GM19240 (cell line): ENCODE results near the gene HMGCLL1.

Source experiments
- DNase-seq: peaks from one replicate; pipeline ENCODE4 v3.0.0; 2011; ENCODE audit warnings: low spot score; ENCODE audit not compliant: insufficient read length

The HMGCLL1 gene

DNA sequence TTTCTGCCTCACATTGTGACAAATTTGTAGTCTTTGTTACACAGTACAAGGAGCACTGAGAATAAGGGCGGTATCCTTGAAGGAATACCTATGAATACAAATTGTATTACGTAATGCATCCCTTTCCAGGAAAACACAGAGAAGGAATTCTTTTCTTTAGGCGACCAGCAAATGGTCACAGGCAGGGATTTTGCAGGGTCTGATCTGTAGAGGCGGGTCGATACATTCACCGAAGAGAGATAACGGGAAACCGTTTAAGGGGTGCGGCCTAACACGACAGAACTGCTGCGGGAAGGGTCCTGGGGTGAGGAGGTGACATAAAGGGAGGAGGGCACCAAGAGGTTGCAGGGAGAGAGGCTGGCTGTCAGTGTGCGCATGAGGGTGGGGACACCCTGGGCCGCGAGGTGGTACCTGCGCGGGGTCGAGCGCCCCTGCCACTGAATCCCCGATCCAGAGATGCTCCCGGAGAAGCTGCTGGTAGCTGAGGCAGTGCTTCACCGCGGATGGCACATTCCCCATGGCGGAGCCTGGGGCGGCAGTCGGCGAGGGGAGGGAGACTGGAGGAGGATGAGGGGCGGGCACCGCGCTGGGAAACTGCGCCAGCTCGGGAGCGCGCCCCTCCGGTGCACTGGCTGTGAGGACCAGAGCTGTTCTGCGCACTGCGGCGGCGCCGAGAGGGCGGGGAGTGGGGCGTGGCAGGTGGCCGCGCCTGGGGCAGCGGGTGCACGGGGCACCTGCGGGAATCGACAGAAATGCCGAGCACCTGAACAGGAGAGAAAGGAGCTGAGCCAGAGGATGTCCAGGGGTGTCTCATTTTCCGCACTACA lies at the start of gene HMGCLL1:
TSS of gene HMGCLL1 (minus strand) at position 656 of the 827 bp plus-strand sequence. CDS start at position 519, 137 bp downstream.
- no peak for DNase-seq

DNA sequence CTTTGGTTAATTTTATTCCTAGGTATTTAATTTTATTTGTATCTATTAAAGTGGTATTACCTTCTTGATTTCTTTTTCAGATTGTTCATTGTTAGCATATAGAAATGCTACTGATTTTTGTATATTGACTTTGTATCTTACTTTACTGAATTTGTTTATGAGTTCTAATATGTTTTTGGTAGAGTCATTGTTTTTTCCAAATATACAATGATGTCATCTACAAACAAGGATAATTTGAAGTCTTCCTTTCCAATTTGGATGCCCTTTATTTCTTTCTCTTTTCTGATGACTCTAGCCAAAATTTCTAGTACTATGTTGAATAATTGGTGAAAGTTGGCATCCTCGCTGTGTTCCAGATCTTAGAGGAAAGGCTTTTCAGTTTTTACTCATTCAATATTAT lies 43.0 kb upstream of the HMGCLL1 start:
- DNase-seq: no peak

DNA sequence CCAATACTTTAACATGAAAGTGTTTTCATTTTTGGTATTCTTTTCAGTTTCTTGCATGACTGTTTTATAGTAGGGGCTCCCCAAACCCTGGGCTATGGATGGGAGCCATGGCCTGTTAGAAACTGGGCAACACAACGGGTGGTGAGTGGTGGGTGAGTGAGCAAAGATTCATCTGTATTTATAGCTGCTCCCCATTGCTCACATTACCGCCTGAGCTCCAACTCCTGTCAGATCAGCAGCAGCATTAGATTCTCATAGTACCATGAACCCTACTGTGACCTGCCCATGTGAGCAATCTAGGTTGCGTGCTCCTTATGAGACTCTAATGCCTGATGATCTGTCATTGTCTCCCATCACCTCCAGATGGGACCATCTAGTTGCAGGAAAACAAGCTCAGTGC lies 42.3 kb upstream of the HMGCLL1 start:
- DNase-seq: no peak

DNA sequence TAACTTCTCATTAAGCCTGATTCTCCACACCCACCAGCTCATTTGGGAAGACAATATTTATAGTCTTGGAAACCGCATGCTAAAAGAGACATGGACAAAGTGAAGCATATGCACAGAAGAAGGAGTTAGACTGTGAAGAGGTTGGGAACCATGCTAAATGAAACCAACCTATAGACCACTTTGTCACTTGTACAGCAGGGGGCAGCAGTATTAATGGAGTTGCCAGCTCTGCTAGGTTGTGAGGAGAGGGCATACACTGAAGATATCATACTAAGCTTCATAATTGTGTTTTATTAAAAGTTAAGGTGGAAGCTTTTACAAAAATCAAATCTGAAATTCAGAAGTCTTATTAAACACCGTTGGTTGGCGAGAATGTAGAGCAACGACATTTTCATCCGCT lies 38.3 kb upstream of the HMGCLL1 start:
- DNase-seq: no peak

DNA sequence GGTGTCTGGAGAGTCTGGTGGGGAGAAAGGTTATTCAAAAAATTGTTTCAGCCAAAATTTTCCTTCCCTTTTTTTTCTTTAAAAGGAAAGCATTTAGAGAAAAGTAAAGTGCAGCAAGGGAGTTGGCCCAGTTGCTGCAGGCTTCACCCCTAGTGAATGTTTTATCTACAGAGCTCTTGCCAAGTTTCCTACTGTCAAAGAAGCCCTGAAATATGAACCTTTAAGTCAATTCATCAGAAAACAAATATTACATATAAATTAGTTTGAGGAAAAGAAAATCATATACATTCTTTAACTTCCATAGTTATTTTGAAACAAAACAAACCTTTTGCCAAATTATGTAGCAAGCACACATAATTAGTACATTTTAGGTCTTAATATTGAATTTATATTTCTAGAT lies 25.0 kb upstream of the HMGCLL1 start:
- DNase-seq: no peak

DNA sequence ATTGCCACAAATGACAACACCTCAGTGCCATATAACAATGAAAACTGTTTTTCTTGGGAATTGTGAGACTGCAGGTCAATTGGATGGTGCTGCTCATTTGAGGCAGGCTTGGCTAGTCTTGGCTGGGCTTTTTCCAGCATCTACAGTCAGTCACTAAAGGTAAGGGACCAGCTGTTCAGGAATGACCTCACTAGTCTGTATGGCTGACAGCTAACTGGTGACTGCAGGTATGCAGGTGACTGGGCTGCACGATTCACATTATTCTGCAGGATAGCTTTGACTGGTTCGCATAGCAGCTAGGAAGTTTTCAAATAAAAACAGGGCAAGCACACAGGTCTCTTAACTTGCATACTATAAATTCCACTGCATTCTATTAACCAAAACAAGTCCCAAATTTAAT lies 22.1 kb upstream of the HMGCLL1 start:
- DNase-seq: no peak

DNA sequence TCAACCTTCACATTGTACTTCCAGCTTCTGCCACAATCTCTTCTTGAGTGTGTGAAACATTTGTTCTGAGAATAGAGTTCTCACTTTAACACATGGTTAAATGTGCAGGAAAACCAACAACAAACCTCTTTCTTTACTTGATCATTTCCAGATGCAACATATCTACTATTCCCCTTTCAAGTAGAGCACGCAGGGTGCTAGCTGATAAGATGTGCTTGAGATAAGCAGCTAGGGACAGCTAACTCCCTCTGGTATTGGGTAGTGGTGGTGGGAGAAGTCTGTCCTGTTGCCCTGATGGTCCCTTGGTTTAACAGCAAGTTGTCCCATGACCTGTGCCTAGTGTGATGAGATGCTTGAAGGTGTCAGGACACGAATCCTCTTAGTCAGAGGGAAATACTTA lies 15.4 kb upstream of the HMGCLL1 start:
- DNase-seq: no peak

DNA sequence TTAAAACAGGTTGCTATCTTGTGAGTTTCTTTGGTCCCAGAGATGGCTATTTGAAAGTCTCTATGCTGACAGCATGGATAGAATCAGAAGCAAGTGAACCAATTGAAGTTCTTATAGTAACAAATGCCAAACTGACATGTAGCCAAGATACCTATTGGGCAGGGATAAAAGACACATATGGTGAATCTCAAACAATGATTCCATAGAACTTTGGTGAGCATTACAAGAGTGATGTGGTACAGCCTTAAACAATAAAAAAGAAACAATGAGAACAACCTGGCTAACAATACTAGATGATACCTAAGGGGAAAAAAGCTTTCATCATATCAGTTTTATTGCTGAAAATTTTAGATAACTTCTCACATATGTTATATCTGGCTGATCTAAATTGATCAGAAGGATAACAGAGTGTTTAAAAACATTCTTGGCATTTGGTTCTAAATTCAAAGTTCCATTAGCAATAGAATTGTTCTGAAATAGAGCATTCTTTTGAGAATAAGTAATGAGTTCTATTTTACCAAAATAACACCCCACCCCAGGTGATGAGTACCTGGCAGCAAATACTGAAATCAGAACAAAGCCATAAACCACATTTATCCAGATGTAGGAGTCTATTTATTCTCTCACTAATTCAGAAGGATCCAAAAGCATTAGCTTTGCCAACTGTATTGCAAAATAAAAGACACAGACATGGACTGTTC lies 5.8 kb upstream of the HMGCLL1 start:
- DNase-seq: no peak

DNA sequence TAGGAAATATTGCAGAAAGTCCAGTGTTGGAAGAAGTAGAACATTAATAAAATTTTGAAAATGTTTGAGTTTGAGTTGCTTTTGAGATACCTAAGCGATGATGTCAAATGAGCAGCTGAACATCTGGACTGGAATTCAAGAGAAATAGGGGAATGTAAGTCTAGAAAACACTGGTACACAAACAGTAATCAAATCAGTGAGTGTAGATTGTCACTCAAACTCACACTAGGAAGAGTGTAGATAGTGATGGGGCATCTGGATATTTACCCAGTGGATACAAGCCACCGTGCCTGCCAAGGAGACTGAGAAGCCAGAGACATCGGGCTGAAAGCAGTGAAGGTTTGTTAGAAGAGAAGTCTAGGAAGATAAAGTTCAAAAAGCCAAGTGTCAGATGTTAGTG lies 2.2 kb downstream of the HMGCLL1 start:
- DNase-seq: no peak

DNA sequence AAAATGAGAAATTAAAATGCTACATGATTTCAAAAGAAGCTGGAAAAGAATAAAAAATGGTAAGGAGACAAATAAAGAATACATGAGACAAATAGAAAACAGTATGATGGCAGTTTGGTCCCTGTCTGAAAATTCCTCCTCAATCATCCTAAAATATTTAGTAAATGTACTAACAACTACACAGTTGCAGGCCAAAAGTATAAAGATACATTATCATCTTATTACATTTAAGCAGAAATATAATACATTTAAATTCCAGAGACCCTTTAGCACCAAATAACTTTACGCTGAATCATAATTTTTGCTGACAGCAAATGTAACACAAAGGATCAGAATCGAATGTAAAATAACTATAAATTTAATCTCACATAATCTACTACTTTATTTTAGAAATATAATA lies 4.4 kb downstream of the HMGCLL1 start:
- DNase-seq: no peak

DNA sequence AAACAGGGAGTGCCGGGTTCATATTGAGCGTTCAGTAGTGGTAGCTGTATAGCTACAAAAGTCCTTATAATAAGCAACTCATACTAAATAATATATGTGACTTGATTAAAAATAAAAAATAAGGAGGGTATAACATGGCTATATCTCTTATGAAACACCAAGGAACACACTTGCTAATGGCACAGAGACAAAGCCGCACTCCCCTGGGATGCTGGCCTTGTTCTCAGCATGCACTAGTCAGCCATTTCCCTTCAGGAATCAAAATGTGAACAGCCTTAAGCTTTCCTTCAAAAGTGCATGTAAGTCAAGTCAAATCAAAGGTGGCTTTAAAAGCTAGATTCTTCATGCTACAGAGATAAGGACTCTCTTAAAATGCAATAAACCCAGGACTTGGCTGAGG lies 9.4 kb downstream of the HMGCLL1 start:
- DNase-seq: no peak

DNA sequence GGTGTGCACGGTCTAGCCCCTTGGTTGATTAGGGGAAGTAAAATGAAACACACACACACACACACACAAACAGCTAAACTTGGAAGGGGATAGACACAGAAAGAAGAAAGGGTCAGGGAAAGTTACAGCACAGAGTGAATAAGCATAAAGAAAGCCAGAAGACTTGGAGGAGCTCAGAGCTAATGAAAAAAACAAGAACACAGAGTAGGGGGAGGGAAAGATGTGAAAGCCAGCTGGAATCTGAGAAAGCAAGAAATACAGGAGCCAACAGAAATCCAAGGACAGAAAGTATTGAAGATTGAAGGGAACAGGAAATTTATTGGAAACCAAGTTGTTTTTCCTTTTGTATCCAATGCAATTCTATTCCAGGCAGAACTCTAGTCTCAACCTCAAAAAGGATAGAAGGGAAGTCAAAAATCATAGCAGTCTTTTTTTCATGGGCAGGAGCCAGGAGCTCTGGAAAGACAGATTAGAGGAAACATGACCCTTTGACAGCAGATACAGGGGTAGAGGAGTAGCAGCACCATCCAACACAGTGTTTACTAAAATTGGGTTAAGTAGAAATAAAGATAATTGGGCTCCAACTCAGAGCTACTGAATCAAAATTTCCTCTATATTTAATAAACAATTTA lies 10.1 kb downstream of the HMGCLL1 start:
- no peak for DNase-seq

DNA sequence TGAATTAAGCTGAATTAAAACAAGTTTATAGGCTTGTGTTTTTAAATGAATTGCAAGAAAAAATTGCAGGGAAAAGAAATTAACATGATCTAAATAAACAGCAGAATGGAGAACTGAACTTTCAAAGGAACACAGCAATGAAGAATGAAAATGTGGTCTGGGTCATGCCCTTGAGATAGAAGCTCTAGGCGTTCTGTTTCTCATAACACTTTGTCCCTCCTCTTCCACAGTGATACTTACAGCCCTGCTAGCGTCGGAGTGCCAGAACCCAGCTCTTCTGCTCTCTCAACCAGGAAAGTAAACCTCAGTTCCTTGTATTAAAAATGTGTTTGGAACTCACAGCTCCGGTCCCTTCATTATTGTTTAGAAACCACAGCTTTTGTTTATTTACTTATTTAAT lies 11.4 kb downstream of the HMGCLL1 start:
- no peak for DNase-seq

DNA sequence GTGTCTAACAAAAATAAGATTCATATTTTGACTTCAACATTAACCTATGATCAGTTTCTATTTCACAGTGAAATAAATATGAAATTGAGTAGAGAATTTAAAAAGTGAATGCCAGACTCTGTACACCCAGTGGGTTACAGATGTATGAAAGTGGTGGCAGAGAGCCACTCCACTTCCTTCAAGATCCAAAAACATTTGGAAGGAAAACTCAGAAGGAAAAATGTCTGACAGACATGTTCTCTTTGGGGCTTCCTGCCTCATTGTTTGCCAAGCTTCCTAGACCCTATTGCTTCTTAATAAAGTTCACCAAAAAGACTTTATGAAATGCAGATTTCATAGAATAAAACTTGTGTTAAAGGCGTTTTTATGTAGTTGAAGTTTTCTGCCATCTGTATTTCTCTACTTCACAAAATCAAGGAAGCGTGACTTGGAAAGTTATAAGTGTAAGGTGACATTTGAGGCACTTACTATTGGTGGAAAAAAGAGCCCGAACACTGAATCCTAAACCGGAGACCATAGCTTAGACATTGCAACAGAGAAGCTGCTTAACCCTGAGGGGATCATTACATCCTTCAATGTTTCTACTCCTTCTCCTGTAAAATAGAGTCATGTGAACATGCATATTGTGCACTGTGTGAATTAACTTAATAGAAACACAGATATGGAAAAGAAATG lies 12.8 kb downstream of the HMGCLL1 start:
- no peak for DNase-seq

DNA sequence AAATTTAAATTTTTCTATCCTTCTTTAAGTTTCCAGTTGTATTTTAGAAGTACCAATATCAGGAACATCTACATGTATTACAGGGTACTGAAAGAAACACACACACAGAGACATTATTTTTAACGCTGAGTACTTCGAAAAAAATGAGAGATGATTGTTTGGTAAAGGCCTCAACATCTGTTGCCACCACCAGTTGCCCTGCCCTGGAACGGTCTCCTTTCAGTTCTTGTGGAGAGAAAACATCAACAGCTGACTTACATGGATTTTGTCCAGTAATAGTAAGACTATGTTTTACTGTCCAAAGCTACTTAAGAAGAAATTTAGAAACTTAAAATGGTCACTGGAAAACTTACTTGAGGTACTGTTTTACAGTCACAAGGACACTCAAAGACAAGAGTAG lies 16.7 kb downstream of the HMGCLL1 start:
- DNase-seq: no peak

DNA sequence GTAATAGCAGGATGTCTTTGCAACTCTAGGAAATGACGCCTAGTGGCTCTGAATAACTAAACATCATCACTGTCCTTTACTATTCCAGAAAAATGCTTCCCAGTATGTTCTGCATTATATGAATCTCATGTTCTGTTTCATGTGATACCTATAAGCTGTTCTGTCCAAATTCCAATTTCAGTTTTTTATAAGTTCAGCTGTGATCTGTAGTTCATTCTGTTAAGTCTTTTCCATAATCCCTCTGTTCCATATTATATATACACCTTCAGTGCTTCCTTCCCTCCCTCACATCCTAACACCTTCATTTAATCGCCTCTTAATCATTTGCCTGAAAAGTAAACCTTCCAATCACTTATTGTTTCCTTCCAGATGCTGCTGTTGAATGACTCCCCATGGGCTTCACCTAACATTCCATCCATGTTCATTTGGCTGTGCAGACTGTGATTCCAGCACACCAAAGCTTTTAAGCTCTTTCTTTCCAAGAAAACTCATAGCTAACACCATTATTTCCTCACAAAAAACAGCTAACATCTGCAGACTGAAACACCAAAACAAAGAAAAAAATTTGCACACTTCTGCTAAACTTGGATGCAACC lies 18.6 kb downstream of the HMGCLL1 start:
- no peak for DNase-seq

DNA sequence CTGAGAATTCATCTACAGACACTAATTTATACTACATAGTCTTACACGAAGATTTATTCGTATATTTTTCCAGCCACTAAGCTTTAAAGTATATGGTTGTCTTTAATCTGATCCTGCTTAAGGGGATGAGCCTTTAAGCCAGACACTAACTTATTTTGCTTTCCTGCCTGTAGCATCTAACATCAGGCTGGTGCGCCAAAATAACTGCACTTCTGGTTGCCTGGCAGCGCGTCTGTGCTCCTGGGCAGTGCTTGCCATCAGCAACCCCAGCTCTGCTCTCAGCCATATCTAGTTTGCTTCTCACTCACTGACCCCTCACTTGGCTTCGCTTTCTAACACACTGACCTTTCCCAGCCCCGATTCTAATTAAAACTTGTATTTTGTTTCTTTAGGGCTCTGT lies 21.8 kb downstream of the HMGCLL1 start:
- DNase-seq: no peak

DNA sequence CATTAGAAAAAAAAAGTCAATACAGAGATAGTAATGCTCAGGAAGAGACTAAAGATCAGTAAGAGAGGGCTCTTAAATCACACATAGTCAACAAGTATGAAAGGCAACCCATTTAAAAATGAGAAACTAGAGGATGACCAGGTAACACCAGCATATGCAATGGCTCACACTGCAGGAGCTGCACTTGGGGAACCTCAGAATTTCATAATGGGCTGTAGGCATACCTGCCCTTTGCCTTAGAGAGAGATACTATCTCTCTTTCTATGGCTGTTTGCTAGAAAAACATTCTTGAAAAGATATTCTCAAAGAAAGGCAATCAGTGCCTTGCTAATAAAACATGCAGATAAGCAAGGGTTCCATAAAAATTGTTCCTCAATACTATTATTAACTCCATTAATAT lies 33.2 kb downstream of the HMGCLL1 start:
- no peak for DNase-seq

DNA sequence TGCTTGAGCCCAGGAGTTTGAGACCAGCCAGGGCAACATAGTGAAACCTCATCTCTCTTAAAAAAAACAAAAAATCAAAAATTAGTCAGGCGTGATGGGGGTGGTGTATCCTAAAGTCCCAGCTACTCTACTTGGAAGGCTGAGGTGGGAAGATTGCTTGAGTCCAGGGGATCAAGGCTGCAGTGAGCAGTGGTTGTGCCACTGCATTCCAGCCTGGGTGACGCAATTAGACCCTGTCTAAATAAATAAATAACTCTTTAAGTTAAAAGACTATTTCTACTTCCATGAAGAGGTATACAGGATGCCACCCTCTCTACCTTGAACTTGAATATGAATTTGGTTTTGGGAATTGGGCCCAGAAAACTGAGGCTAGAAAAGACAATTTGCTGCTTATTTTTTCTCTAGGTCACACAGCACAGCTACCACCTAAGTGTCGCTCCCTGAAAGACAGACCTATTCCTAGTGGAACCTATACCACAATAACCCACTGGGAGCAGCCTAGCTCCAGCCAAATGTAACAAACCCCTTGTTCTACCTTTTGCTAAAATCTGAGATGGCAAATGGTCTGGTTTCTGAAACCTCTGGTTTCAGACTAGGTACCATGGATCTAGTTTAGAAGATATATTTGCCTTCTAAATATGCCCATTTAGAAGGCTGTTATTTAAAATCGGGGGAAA lies 35.2 kb downstream of the HMGCLL1 start:
- DNase-seq: no peak

DNA sequence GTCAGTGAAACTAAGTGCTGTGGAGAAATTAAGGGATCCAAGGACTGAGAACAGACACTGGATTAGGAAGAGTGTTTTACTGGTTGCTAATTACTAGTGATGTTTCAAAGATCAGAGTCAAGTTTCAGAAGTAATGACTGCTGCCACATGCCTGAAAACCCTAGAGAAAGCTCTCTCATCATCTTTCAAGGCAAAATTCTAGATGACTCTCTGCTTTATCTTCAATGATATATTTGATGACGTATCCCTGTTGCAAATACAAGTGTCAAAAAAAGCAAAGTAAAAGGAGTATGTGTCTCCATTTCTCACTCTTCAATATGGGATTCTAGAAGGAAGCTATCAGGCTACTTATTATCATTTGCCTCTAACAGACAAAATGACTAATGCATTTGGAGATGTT lies 38.0 kb downstream of the HMGCLL1 start:
- DNase-seq: no peak

DNA sequence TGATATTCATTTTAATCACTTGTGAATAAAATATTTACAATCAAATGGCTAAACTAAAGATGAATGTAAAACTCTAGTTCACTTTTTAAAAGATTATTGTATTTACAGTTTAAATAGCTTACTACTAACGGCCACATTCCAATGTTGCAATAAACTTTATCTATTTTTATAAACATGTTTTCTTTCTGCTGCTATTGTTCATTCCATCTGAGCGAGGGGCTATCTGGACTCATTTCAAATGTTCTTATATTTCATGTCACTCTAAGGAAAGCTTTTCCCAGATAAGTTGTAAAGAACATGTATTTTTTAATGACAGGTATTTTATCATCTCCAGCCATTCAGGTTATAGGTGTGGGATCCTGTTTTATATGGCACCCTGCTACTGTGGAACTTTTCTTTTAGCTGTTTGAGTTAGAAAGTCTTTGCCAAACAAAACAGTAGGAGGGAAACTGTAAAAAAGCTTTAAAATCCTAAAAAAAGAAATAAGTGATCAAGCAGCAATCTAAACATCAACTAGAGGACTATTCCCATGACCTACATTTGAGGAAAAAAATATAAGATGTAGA lies 42.5 kb downstream of the HMGCLL1 start:
- no peak for DNase-seq
